H1 (cell line): ENCODE measurements around the gene NDST4. TPM values are rescaled to one million over a fixed set of nuclear protein-coding genes. Genes with fewer than 3 reads are reported as not detected.

Source experiments
- CTCF ChIA-PET: fragments of 300-600 bp; sonication (Branson Sonifier 250); formaldehyde crosslinking; loops from one replicate; lab custom pipeline; 2021; ENCODE audit not compliant: partially characterized antibody; lab: Charles Lee
- POLR2A ChIA-PET: fragments of 300-600 bp; sonication (Branson Sonifier 250); formaldehyde crosslinking; loops from one replicate; lab custom pipeline; 2021; ENCODE audit warnings: inconsistent platforms; ENCODE audit not compliant: partially characterized antibody; lab: Charles Lee
- DNase-seq, 2 experiments: peaks; one replicate each; pipeline versions ENCODE4 v3.0.0 to v3.0.0-alpha.2; 2010 to 2022; ENCODE audit warnings: low spot score in 2 of 2, low read depth in 1 of 2, mixed read lengths in 1 of 2
- FAIRE-seq: peaks from 2 replicates; lab custom pipeline; 2011; peaks lifted over from hg19 to GRCh38; lab: Jason Lieb, UNC
- H2AFZ ChIP-seq: 2 replicates; pipeline ENCODE4 v1.8.1; 2012; ENCODE audit warnings: low read length, inconsistent platforms
- H2AK5ac ChIP-seq: 2 replicates; pipeline ENCODE4 v1.6.1; 2013; ENCODE audit warnings: low read depth, low read length
- H2BK120ac ChIP-seq: replicated peaks from 2 replicates; pipeline ENCODE3; 2013; ENCODE audit warnings: low read depth, low read length, inconsistent platforms
- H2BK12ac ChIP-seq: 2 replicates; pipeline ENCODE4 v1.6.1; 2013; ENCODE audit warnings: low read depth, low read length
- H2BK15ac ChIP-seq: 2 replicates; pipeline ENCODE4 v1.6.1; 2013; ENCODE audit warnings: low read length
- H2BK20ac ChIP-seq: 2 replicates; pipeline ENCODE4 v1.6.1; 2013; ENCODE audit warnings: low read length
- H2BK5ac ChIP-seq: 2 replicates; pipeline ENCODE4 v1.6.1; 2013; ENCODE audit warnings: low read depth, low read length
- H3K14ac ChIP-seq: 2 replicates; pipeline ENCODE4 v1.6.1; 2013; ENCODE audit warnings: inconsistent platforms; ENCODE audit not compliant: insufficient read length
- H3K18ac ChIP-seq: 2 replicates; pipeline ENCODE4 v1.6.1; 2013; ENCODE audit warnings: low read length; ENCODE audit errors: extremely low read depth
- H3K23ac ChIP-seq: 2 replicates; pipeline ENCODE4 v1.6.1; 2013; ENCODE audit warnings: inconsistent platforms; ENCODE audit not compliant: insufficient read length
- H3K23me2 ChIP-seq: 2 replicates; pipeline ENCODE4 v1.6.1; 2013; ENCODE audit warnings: low read depth, low read length
- H3K27ac ChIP-seq: 2 replicates; pipeline ENCODE4 v1.6.1; 2011; ENCODE audit warnings: low read depth, low read length, inconsistent platforms
- H3K27me3 ChIP-seq, 4 experiments: replicated peaks in 1 of 4; 1 replicate in 1 of 4; 2 replicates in 3 of 4; pipeline versions ENCODE4 v1.6.1 to v1.8.1; 2011 to 2013; ENCODE audit warnings: low read length in 3 of 4, mild to moderate bottlenecking in 3 of 4, inconsistent platforms in 2 of 4, mixed read lengths in 2 of 4, moderate library complexity in 1 of 4; ENCODE audit not compliant: control insufficient read depth in 3 of 4, insufficient read depth in 3 of 4; ENCODE audit errors: extremely low read depth in 1 of 4
- H3K36me3 ChIP-seq, 4 experiments: 2 replicates each; pipeline versions ENCODE4 v1.6.1 to v1.8.1; 2011 to 2013; ENCODE audit warnings: mild to moderate bottlenecking in 4 of 4, low read length in 3 of 4, moderate library complexity in 2 of 4, control low read depth in 1 of 4, inconsistent platforms in 1 of 4; ENCODE audit not compliant: insufficient read depth in 4 of 4, control insufficient read depth in 2 of 4
- H3K4ac ChIP-seq: replicated peaks from 2 replicates; pipeline ENCODE3; 2013; ENCODE audit warnings: low read length, low read depth, mixed read lengths, inconsistent platforms; ENCODE audit not compliant: insufficient read length
- H3K4me1 ChIP-seq, 4 experiments: replicated peaks in 1 of 4; 1 replicate in 1 of 4; 2 replicates in 3 of 4; pipeline versions ENCODE4 v1.6.1 to v1.8.1; 2011 to 2013; ENCODE audit warnings: low read length in 3 of 4, inconsistent platforms in 2 of 4, mixed read lengths in 1 of 4; ENCODE audit not compliant: insufficient read depth in 4 of 4, control insufficient read depth in 3 of 4
- H3K4me2 ChIP-seq, 2 experiments: 2 replicates each; pipeline versions ENCODE4 v1.6.1 to v1.8.1; 2011 to 2013; ENCODE audit warnings: low read depth in 2 of 2, low read length in 2 of 2, control low read depth in 1 of 2, inconsistent platforms in 1 of 2, mild to moderate bottlenecking in 1 of 2; ENCODE audit not compliant: insufficient read depth in 1 of 2
- H3K4me3 ChIP-seq, 4 experiments: fragments of 200-600, 300-600 bp in 1 of 4; sonication (generic), shearing (Covaris generic), sonication (Bioruptor Twin) in 1 of 4; 2 replicates each; pipeline versions ENCODE4 v1.5.1 to v1.8.1; 2011 to 2016; ENCODE audit warnings: low read length in 4 of 4, low read depth in 3 of 4, control low read depth in 2 of 4, inconsistent platforms in 2 of 4, mild to moderate bottlenecking in 2 of 4, mixed read lengths in 1 of 4, moderate library complexity in 1 of 4; ENCODE audit not compliant: insufficient read depth in 2 of 4; ENCODE audit errors: extremely low read depth in 1 of 4
- H3K56ac ChIP-seq: replicated peaks from 2 replicates; pipeline ENCODE3; 2013; ENCODE audit warnings: low read depth, mild to moderate bottlenecking, mixed read lengths, low read length, inconsistent platforms; ENCODE audit not compliant: insufficient read length
- H3K79me1 ChIP-seq: 2 replicates; pipeline ENCODE4 v1.6.1; 2013; ENCODE audit warnings: low read depth, low read length, control low read depth
- H3K79me2 ChIP-seq, 2 experiments: 2 replicates each; pipeline versions ENCODE4 v1.6.1 to v1.8.1; 2012 to 2013; ENCODE audit warnings: low read length in 2 of 2, mild to moderate bottlenecking in 2 of 2, inconsistent platforms in 1 of 2; ENCODE audit not compliant: insufficient read depth in 2 of 2, control insufficient read depth in 1 of 2
- H3K9ac ChIP-seq, 4 experiments: replicated peaks in 1 of 4; 1 replicate in 1 of 4; 2 replicates in 3 of 4; pipeline versions ENCODE4 v1.6.1 to v1.8.1; 2011 to 2013; ENCODE audit warnings: low read depth in 3 of 4, low read length in 3 of 4, control low read depth in 2 of 4, mild to moderate bottlenecking in 2 of 4, moderate library complexity in 2 of 4, inconsistent platforms in 1 of 4; ENCODE audit errors: extremely low read depth in 1 of 4
- H3K9me3 ChIP-seq, 2 experiments: 2 replicates each; pipeline versions ENCODE4 v1.6.1 to v1.8.1; 2012 to 2013; ENCODE audit warnings: mild to moderate bottlenecking in 2 of 2, moderate library complexity in 2 of 2, control low read depth in 1 of 2, inconsistent platforms in 1 of 2, low read depth in 1 of 2, low read length in 1 of 2, mixed read lengths in 1 of 2; ENCODE audit not compliant: insufficient read depth in 2 of 2
- H4K20me1 ChIP-seq, 2 experiments: replicated peaks in 1 of 2; 2 replicates each; pipeline versions ENCODE3 to v1.8.1; 2011 to 2013; ENCODE audit warnings: inconsistent platforms in 2 of 2, low read length in 2 of 2, mild to moderate bottlenecking in 1 of 2; ENCODE audit not compliant: insufficient read depth in 2 of 2, control insufficient read depth in 1 of 2
- H4K5ac ChIP-seq: 2 replicates; pipeline ENCODE4 v1.6.1; 2013; ENCODE audit warnings: low read length, low read depth, mixed read lengths, inconsistent platforms; ENCODE audit not compliant: insufficient read length
- H4K8ac ChIP-seq: 2 replicates; pipeline ENCODE4 v1.8.0; 2013; ENCODE audit warnings: mild to moderate bottlenecking, moderate library complexity, low read length, inconsistent platforms; ENCODE audit not compliant: insufficient read depth; ENCODE audit errors: extremely low read depth
- H4K91ac ChIP-seq: replicated peaks from 2 replicates; pipeline ENCODE3; 2013; ENCODE audit warnings: low read length, mixed read lengths, inconsistent platforms; ENCODE audit not compliant: insufficient read length
- CHD2 ChIP-seq: IDR thresholded peaks from 2 replicates; pipeline ENCODE4 v1.6.1; 2012; ENCODE audit warnings: low read length, improper control_type of control experiment
- CREB1 ChIP-seq: IDR thresholded peaks from 2 replicates; pipeline ENCODE4 v1.6.1; 2012; ENCODE audit warnings: inconsistent platforms
- E2F6 ChIP-seq: IDR thresholded peaks from 2 replicates; pipeline ENCODE4 v1.6.1; 2012; ENCODE audit warnings: inconsistent platforms
- KDM1A ChIP-seq: fragments of 200-600, 300-600 bp; sonication (generic); IDR thresholded peaks from 2 replicates; pipeline ENCODE4 v1.7.1; 2016; ENCODE audit warnings: mild to moderate bottlenecking, low read length, borderline replicate concordance
- PHF8 ChIP-seq: fragments of 200-600 bp; sonication (generic); conservative IDR thresholded peaks from 2 replicates; pipeline ENCODE4 v1.7.1; 2012; ENCODE audit warnings: low read depth, mild to moderate bottlenecking, inconsistent platforms, low read length, moderate library complexity
- RBBP5 ChIP-seq: IDR thresholded peaks from 2 replicates; pipeline ENCODE4 v1.7.1; 2012; ENCODE audit warnings: low read depth, mild to moderate bottlenecking, inconsistent platforms, low read length, moderate library complexity, borderline replicate concordance
- RNF2 ChIP-seq: fragments of 200-900, 300-1000 bp; sonication (generic); IDR thresholded peaks from 2 replicates; pipeline ENCODE4 v1.7.1; 2016; ENCODE audit warnings: borderline replicate concordance, low read depth, mild to moderate bottlenecking, antibody characterized with exemption, low read length; ENCODE audit not compliant: poor library complexity, severe bottlenecking; ENCODE audit errors: missing control alignments
- SP1 ChIP-seq: IDR thresholded peaks from 2 replicates; pipeline ENCODE4 v1.6.1; 2011; ENCODE audit warnings: low read depth, low read length
- polyA plus RNA-seq, 7 experiments: library from polyadenylated mRNA; depleted of rRNA in 3 of 7; stranded (reverse) in 5 of 7; unstranded in 2 of 7; fragments of >200 nt in 5 of 7; fragments of 200-250 nt in 2 of 7; gene quantifications; 1 replicate in 5 of 7; 2 replicates in 1 of 7; 4 replicates in 1 of 7; pipeline versions ENCODE4 v1.2.1 to v1.2.3, GENCODE V29; 2011 to 2013; ENCODE audit warnings: missing spikeins in 2 of 7, mixed read lengths in 2 of 7
- total RNA-seq: library from RNA; stranded (reverse); fragmentation: NEBNext Ultra II Directional; extraction: Animal tissue kit (Norgen Biotek cat#: 25700); gene quantifications from 2 replicates; pipeline ENCODE4 v1.2.1, GENCODE V29; 2021

NDST4 gene
- total and polyA plus RNA-seq, 2 of the 8 experiments (the other 6 are each of a cell fraction or from before 2014, with no cell fraction given): 0.02 TPM; not detected in 1

- CTCF ChIA-PET: no interaction called here
- Histone ChIP-seq H3K4me3 (no peak overlapping the region), H2BK15ac (no peak overlapping the region), H2BK5ac (no peak overlapping the region), H4K8ac (no peak overlapping the region), H3K14ac (no peak overlapping the region)
- POLR2A ChIA-PET: no interaction called here
- no peak for TF ChIP-seq SP1
- TF ChIP-seq PHF8: no peak
- TF ChIP-seq E2F6: no peak
- no peak for TF ChIP-seq RNF2
- no peak for TF ChIP-seq KDM1A
- TF ChIP-seq RBBP5: no peak
- TF ChIP-seq CHD2: no peak
- TF ChIP-seq CREB1: no peak
- TF ChIP-seq, all 59 proteins: peak for 0
- Histone ChIP-seq H4K20me1 (no peaks in the 10 kb centered on the region), H2AFZ (no peak overlapping the region), H3K23ac (no peak overlapping the region), H3K4ac (no peak overlapping the region), H2BK12ac (no peak overlapping the region), H3K9ac (no peak overlapping the region), H3K36me3 (no peaks in the 10 kb centered on the region), H3K27ac (no peak overlapping the region), H3K23me2 (no peaks in the 10 kb centered on the region), H3K27me3 (no peaks in the 10 kb centered on the region), H2BK120ac (no peak overlapping the region), H3K18ac (no peak overlapping the region), H4K91ac (no peak overlapping the region), H3K56ac (no peak overlapping the region), H3K9me3 (no peaks in the 10 kb centered on the region), H3K79me1 (no peaks in the 10 kb centered on the region), H2BK20ac (no peak overlapping the region), H4K5ac (no peak overlapping the region), H3K4me2 (no peak overlapping the region), H2AK5ac (no peak overlapping the region), H3K79me2 (no peaks in the 10 kb centered on the region), H3K4me1 (no peaks in the 10 kb centered on the region)
- FAIRE-seq: no peak
- no peak for DNase-seq
Measured at GRCh38 chr4:115108850-115109249, 4.6 kb downstream of the NDST4 start.
